Measurements from ENCODE around the gene FOXF2. TPM values are rescaled to one million over a fixed set of nuclear protein-coding genes. Genes with fewer than 3 reads are reported as not detected.

FOXF2 gene
- total RNA-seq, 1 experiment from 2014 or later: 8.0 TPM

GRCh38 chr6:1402369-1402768 lies 13.0 kb downstream of the FOXF2 start:
- intact Hi-C loops (cut with micrococcal nuclease): no loop called here
- Mint-ChIP-seq H3K4me3 (ENCODE audit: unreplicated experiment) (no peak overlapping the region), H3K27ac (ENCODE audit: low read depth, unreplicated experiment) (no peak overlapping the region), H3K36me3 (ENCODE audit: insufficient read depth, unreplicated experiment) (no peaks in the 10 kb centered on the region), H3K27me3 (ENCODE audit: insufficient read depth, unreplicated experiment) (no peaks in the 10 kb centered on the region), H3K4me1 (ENCODE audit: insufficient read depth, unreplicated experiment) (peaks cover 4% of the 10 kb centered on the region), H3K9me3 (ENCODE audit: unreplicated experiment) (no peaks in the 10 kb centered on the region)
- no TSS peak for BruUV-seq (replicated peaks)
- DNase-seq (ENCODE audit: unreplicated experiment): no peak
- POLR2A ChIA-PET: interaction anchor here (0.6 to 1.0 kb wide), 2 partner anchors 9 to 448 kb away, joined by 3 to 5 read pairs; no protein-coding TSS in a partner anchor
- TF ChIP-seq, protein P1, sequence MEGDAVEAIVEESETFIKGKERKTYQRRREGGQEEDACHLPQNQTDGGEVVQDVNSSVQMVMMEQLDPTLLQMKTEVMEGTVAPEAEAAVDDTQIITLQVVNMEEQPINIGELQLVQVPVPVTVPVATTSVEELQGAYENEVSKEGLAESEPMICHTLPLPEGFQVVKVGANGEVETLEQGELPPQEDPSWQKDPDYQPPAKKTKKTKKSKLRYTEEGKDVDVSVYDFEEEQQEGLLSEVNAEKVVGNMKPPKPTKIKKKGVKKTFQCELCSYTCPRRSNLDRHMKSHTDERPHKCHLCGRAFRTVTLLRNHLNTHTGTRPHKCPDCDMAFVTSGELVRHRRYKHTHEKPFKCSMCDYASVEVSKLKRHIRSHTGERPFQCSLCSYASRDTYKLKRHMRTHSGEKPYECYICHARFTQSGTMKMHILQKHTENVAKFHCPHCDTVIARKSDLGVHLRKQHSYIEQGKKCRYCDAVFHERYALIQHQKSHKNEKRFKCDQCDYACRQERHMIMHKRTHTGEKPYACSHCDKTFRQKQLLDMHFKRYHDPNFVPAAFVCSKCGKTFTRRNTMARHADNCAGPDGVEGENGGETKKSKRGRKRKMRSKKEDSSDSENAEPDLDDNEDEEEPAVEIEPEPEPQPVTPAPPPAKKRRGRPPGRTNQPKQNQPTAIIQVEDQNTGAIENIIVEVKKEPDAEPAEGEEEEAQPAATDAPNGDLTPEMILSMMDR (IDR thresholded peaks at IDR 0.05; ENCODE audit: unreplicated experiment): no peak
- CTCF ChIA-PET: interaction anchor here (0.7 kb wide), 1 partner anchor 56 kb away, joined by 4 read pairs; no protein-coding TSS in a partner anchor

- intact Hi-C loops (cut with micrococcal nuclease): no loop called here
- POLR2A ChIA-PET: interaction anchor here (1.0 kb wide), 1 partner anchor 9 kb away, joined by 5 read pairs; no protein-coding TSS in a partner anchor
- no peak overlapping the region for H3K27ac Mint-ChIP-seq (ENCODE audit: low read depth, unreplicated experiment)
- no peaks in the 10 kb centered on the region for H3K36me3 Mint-ChIP-seq (ENCODE audit: insufficient read depth, unreplicated experiment)
- CTCF ChIA-PET: no interaction called here
- H3K9me3 Mint-ChIP-seq (ENCODE audit: unreplicated experiment): no peaks in the 10 kb centered on the region
- H3K27me3 Mint-ChIP-seq (ENCODE audit: insufficient read depth, unreplicated experiment): no peaks in the 10 kb centered on the region
- no peak for DNase-seq (ENCODE audit: unreplicated experiment)
- H3K4me3 Mint-ChIP-seq (ENCODE audit: unreplicated experiment): no peak overlapping the region
- no peaks in the 10 kb centered on the region for H3K4me1 Mint-ChIP-seq (ENCODE audit: insufficient read depth, unreplicated experiment)
- TF ChIP-seq, protein P1 (IDR thresholded peaks at IDR 0.05; ENCODE audit: unreplicated experiment): no peak
- no TSS peak for BruUV-seq (replicated peaks)
These were observed 13.5 kb downstream of the FOXF2 start for GRCh38 chr6:1402868-1403267.

DNA sequence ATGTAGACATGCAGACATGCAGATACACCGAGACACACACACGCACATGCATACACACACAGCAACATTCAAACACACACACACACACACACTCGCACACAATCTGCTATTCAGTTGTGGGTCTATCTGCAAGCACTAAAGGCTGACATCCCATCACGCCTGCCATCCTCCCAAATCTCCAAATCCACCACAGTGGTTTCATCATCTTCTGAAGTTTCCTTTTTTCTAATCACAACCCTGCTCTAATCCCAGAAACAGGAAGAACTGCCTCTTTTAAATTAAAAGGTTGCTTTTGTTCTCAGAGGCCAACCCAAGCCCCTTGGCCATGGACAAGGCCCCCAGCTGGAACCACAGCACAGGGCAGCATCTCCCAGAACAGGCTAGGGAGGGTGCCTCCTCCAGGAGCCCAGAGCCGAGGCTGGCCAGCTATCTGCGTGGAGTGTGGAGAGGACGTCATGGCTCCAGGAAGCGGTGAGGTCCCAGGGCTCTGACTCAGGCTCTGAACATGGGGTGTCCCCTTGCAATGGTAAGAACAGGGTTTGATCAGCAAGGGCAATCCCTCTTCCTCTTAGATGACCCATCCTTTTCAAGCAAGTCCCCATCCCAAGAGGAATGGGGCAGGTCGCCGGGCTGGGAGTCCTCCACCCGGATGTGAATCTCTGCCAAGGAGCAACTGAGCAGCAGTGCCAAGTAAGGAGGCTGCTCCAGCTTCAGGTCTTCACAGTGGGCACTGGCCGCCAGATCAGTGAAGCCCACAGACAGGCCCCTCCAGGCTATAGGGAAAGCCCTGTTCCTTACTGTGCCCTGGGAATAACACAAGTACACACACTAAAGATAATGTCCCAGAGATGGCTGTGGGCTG lies 14.7 kb downstream of the FOXF2 start:
- POLR2A ChIA-PET: no interaction called here
- no peak overlapping the region for H3K27ac Mint-ChIP-seq (ENCODE audit: low read depth, unreplicated experiment)
- intact Hi-C loops (cut with micrococcal nuclease): no loop called here
- DNase-seq (ENCODE audit: unreplicated experiment): no peak
- BruUV-seq (replicated peaks): no TSS peak
- H3K27me3 Mint-ChIP-seq (ENCODE audit: insufficient read depth, unreplicated experiment): no peaks in the 10 kb centered on the region
- no peaks in the 10 kb centered on the region for H3K9me3 Mint-ChIP-seq (ENCODE audit: unreplicated experiment)
- CTCF ChIA-PET: interaction anchor here (0.6 kb wide), 1 partner anchor 423 kb away, joined by 3 read pairs; no protein-coding TSS in a partner anchor
- no peak overlapping the region for H3K4me3 Mint-ChIP-seq (ENCODE audit: unreplicated experiment)
- H3K36me3 Mint-ChIP-seq (ENCODE audit: insufficient read depth, unreplicated experiment): no peaks in the 10 kb centered on the region
- TF ChIP-seq, protein P1 (IDR thresholded peaks at IDR 0.05; ENCODE audit: unreplicated experiment): no peak
- no peaks in the 10 kb centered on the region for H3K4me1 Mint-ChIP-seq (ENCODE audit: insufficient read depth, unreplicated experiment)

DNA sequence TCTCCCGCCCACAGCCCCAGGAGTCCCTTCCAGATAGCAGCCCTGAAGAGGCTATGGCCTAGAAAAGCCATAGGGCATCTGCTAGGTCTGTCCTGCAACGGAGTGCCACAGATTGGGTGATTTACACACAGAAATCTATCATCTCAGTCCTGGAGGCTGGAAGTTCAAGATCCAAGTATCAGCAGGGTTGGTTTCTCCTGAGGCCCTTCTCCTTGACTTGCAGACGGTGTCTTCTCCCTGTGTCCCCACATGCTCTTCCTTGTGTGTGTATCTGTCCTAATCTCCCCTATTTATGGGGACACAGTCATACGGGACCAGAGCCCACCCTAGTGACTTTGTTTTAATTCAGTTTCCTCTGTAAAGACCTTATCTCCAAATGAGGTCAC lies 15.3 kb downstream of the FOXF2 start:
- ChIA-PET POLR2A (no interaction called here), CTCF (interaction anchor here (0.6 to 1.0 kb wide), 3 partner anchors 8 to 424 kb away, joined by 3 to 12 read pairs (median 4); no protein-coding TSS in a partner anchor)
- H3K4me1 Mint-ChIP-seq (ENCODE audit: insufficient read depth, unreplicated experiment): no peaks in the 10 kb centered on the region
- no peak for DNase-seq (ENCODE audit: unreplicated experiment)
- no TSS peak for BruUV-seq (replicated peaks)
- H3K9me3 Mint-ChIP-seq (ENCODE audit: unreplicated experiment): no peaks in the 10 kb centered on the region
- no peak overlapping the region for H3K27ac Mint-ChIP-seq (ENCODE audit: low read depth, unreplicated experiment)
- no peaks in the 10 kb centered on the region for H3K36me3 Mint-ChIP-seq (ENCODE audit: insufficient read depth, unreplicated experiment)
- TF ChIP-seq, protein P1 (IDR thresholded peaks at IDR 0.05; ENCODE audit: unreplicated experiment): no peak
- intact Hi-C loops (cut with micrococcal nuclease): no loop called here
- no peaks in the 10 kb centered on the region for H3K27me3 Mint-ChIP-seq (ENCODE audit: insufficient read depth, unreplicated experiment)
- no peak overlapping the region for H3K4me3 Mint-ChIP-seq (ENCODE audit: unreplicated experiment)

All from MCF 10A (cell line).